Central memory CD8-positive, alpha-beta T cell (primary cell): Measurements from ENCODE around the gene MED12L.

Experiments used
- ATAC-seq: fragments of 150-1000 bp; cut with Tn5 transposase; replicated peaks from 2 replicates; pipeline ENCODE4 v1.10.0; 2022; ENCODE audit warnings: mild to moderate bottlenecking, moderate FRiP score, moderate number of reproducible peaks; ENCODE audit not compliant: poor library complexity, severe bottlenecking; ENCODE audit errors: extremely low read depth
- DNase-seq, 2 donors: peaks; one replicate each; pipeline ENCODE4 v3.0.0; 2021; ENCODE audit warnings: low spot score in 2 of 2
- H3K27ac Mint-ChIP-seq: one replicate; pipeline ENCODE4 v1.8.0; 2022; ENCODE audit warnings: low read depth, mild to moderate bottlenecking, moderate library complexity, mixed read lengths
- H3K27me3 Mint-ChIP-seq: one replicate; pipeline ENCODE4 v1.8.0; 2022; ENCODE audit warnings: mixed read lengths
- H3K36me3 Mint-ChIP-seq: one replicate; pipeline ENCODE4 v1.8.0; 2022; ENCODE audit warnings: mild to moderate bottlenecking, moderate library complexity, mixed read lengths; ENCODE audit not compliant: insufficient read depth
- H3K4me1 Mint-ChIP-seq: one replicate; pipeline ENCODE4 v1.8.0; 2022; ENCODE audit warnings: mixed read lengths
- H3K4me3 Mint-ChIP-seq: one replicate; pipeline ENCODE4 v1.8.0; 2022; ENCODE audit warnings: mild to moderate bottlenecking, moderate library complexity, mixed read lengths
- H3K9me3 Mint-ChIP-seq: one replicate; pipeline ENCODE4 v1.8.0; 2022; ENCODE audit warnings: mixed read lengths

Gene MED12L

DNA sequence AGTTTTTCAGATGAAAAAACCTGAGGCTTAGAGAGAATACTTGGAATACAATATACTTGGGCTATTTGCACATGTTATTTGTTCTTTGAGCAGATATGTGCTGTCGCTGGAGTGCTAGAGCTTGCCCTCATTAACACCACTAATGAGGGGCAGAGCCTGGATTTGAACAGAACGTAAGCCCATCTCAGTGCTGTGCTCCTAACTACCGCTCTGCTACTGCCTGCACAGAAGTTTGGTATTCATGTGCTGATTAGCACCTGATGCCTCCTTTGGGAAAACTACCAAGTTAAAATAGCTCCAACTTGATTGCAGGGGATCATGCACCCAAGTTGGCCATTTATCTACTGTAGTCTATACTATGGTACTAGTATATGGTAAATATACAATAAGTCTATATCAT is 227.5 kb downstream of the MED12L start:
- ATAC-seq (no peak), DNase-seq (no peak)
- no peak overlapping the region for H3K4me3 Mint-ChIP-seq
- H3K4me1 Mint-ChIP-seq, result no peaks in the 10 kb centered on the region
- no peaks in the 10 kb centered on the region for H3K27me3 Mint-ChIP-seq
- no peaks in the 10 kb centered on the region for H3K36me3 Mint-ChIP-seq
- no peaks in the 10 kb centered on the region for H3K9me3 Mint-ChIP-seq
- H3K27ac Mint-ChIP-seq, result no peak overlapping the region

DNA sequence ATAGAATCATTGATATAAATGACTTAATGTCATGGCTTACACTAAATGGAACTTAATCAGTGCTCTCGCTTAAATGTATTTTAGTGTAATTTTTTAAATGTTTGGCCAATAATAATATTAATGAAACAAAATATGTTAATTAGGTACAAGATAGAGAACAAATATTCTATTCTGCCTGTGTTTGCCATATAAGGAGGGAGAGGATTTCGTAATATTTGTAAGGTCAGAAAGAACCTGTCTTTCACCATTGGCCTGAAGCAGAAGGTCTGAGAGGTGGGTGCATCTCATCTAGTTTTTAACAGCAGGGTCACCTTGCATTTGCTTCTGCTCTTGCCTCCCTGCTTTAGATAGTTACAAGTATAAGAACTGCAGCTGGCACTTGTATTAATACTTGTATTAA is 228.7 kb downstream of the MED12L start:
- no peak for DNase-seq
- Mint-ChIP-seq H3K27ac (no peak overlapping the region), H3K9me3 (no peaks in the 10 kb centered on the region), H3K4me1 (no peaks in the 10 kb centered on the region), H3K4me3 (no peak overlapping the region), H3K27me3 (no peaks in the 10 kb centered on the region), H3K36me3 (no peaks in the 10 kb centered on the region)
- no peak for ATAC-seq

DNA sequence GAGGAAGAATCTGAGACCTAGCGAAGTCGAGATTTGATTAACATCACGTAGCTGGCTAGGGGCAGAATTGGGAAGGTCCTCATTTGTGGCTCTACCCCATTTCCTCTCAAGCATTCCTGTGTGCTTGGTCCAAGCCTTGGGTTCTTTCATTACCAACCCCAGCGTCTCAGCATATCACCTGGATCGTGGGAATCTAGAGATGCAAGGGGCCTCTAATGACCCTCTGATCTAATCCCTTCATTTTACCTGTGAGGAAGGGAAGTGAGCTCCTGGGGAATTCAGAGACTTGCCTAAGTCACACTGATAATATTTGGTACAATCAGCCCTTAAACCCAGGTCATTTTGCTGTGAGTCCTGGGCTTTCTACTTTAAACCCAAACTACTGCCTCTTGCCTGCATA is 229.1 kb downstream of the MED12L start:
- H3K36me3 Mint-ChIP-seq, result no peaks in the 10 kb centered on the region
- no peak overlapping the region for H3K4me3 Mint-ChIP-seq
- H3K27ac Mint-ChIP-seq, result no peak overlapping the region
- DNase-seq (no peak), ATAC-seq (no peak)
- H3K27me3 Mint-ChIP-seq, result no peaks in the 10 kb centered on the region
- no peaks in the 10 kb centered on the region for H3K4me1 Mint-ChIP-seq
- no peaks in the 10 kb centered on the region for H3K9me3 Mint-ChIP-seq

DNA sequence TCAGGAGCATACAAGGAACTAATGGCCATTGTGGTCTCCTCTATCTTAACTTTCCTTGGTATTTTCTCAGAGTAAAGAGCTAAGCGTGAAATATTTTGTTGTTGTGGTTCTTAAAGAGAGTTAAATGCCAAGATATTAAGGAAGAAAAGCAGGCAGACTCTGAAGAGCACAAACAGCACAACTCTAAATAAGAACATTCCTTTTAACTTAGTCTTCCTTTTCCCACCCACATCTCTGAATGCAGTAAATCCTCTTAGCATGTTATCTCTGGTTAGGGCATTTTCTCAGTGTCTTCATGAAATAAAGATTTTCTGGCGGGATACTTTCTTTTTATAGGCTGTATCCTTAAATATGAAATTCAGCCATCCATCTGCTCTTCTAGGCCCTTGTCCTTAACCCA is 229.7 kb downstream of the MED12L start:
- no peaks in the 10 kb centered on the region for H3K36me3 Mint-ChIP-seq
- H3K27ac Mint-ChIP-seq, result no peak overlapping the region
- ATAC-seq (no peak), DNase-seq (no peak)
- no peaks in the 10 kb centered on the region for H3K4me1 Mint-ChIP-seq
- peaks cover 2% of the 10 kb centered on the region for H3K27me3 Mint-ChIP-seq
- no peak overlapping the region for H3K4me3 Mint-ChIP-seq
- no peaks in the 10 kb centered on the region for H3K9me3 Mint-ChIP-seq

DNA sequence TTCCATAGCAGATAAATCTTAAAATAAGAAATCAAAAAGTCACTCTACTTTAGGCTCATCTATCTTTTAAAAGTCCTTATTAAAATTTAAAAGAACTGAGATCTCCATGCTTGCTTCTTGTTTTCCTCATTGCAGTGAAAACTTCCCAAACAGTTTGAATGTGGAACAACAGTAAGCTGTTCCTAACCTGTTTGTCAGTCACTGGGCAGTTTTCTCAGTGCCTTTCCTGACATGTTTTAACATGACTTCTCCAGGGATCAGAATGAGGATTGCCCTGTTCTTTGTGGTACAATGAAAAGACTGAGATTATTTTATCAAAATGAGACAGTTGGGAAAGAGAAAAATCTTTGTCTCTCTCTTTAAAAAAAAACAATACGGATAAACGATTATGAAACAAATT is 230.4 kb downstream of the MED12L start:
- ATAC-seq, result no peak
- Mint-ChIP-seq H3K4me3 (no peak overlapping the region), H3K9me3 (no peaks in the 10 kb centered on the region), H3K27me3 (peaks cover 9% of the 10 kb centered on the region), H3K4me1 (no peaks in the 10 kb centered on the region), H3K27ac (no peak overlapping the region), H3K36me3 (no peaks in the 10 kb centered on the region)
- no peak for DNase-seq

DNA sequence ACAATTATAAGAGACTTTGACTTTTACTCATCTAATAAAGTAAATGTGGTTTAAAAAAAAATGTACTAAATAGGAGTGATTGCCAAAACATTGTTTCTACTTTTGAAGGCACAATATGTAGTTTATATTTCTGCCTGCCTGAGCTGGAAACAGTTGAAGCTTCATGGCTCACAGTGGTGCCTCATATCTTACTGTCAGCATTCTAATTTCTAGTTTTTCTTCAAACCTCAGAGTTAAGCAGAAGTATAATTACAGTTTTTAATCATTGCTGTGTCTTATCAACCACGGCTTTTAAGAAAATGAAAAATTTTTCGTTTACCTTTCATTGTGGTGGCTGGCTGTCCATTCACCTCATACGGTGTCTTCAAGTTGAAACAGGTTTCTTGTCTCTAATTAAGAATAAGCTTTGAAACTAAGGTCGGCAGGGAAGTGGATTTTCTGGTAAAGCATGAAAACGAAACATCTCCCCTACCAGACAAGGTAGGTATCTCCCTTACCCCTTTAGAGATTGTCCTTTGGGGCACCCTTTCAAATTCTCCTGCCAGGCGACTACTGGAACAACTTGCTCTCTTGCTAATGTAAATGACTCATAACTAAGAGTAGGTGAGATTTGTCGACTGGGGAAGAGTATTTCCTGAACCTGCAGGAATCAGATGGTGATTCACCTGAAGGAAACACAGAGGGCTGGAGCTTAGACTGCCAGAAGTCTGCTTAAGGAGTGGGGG is 231.0 kb downstream of the MED12L start, which contains the start of gene GPR87:
Gene GPR87, minus strand, starts transcription at position 554 of the 725 bp plus-strand sequence. CDS start 16,720 bp downstream, outside the sequence.
- Mint-ChIP-seq H3K27me3 (peaks cover 15% of the 10 kb centered on the region), H3K4me3 (no peak within 1 kb of the TSS), H3K4me1 (no peaks in the 10 kb centered on the region), H3K9me3 (no peaks in the 10 kb centered on the region), H3K36me3 (no peaks in the 10 kb centered on the region), H3K27ac (no peak within 1 kb of the TSS)
- ATAC-seq (no peak), DNase-seq (no peak)

DNA sequence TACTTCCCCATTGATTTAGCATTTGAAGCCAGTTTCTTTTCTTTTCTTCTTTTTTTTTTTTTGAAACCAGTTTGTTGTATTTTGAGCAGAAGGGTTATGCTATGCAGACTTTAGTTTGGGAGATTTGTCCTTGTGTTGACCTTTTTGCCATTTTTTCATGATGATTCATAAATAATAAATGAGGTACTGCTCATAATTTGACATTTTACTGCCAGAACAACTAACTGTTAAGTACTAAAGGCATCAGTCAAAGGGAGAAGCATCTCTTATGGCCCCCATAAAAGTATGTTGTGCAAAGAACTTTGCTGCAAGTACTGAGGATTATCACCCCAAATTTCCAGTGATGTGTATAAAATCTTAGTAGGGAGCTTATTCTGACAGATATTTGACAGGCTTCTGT is 232.8 kb downstream of the MED12L start:
- DNase-seq (no peak), ATAC-seq (no peak)
- Mint-ChIP-seq H3K4me1 (no peaks in the 10 kb centered on the region), H3K9me3 (no peaks in the 10 kb centered on the region), H3K36me3 (no peaks in the 10 kb centered on the region), H3K27me3 (peaks cover 34% of the 10 kb centered on the region), H3K4me3 (no peak overlapping the region), H3K27ac (no peak overlapping the region)

DNA sequence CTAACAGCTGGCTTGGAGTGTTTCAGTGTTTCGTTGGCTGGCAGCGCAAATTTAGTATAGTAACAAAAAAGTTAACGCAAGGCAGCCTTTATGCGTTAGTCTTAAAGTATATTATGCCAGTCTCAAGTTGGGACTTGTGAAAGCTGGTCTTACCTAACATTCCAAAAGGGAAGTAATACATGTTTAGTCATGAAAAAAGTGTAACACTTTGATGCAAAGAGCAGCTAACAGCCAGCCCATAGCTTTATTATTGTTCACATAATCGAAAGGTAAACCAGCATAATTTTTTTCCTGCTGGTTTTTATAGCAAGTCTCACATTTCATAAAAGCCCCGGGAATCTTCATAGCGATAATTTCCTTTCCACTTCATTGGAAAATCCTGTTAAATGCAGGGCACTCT is 233.5 kb downstream of the MED12L start:
- DNase-seq, result no peak

DNA sequence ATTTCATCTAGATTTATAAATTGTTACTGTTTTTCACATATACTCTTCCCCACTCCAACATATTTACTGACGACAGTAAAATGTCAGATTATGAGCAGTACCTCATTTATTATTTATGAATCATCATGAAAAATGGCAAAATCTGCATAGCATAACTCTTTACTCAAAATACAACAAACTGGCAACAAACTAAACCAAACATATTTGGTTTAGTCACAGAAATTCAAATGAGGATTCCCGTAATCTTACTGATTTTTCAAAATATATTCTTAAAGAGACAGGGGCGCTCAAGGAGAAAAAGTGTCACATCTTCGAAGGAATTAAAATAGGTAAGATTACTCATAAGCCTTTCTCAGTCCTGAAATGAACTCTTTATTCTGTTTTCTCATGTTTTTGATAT is 234.2 kb downstream of the MED12L start:
- ATAC-seq (no peak), DNase-seq (no peak)
- no peak overlapping the region for H3K4me3 Mint-ChIP-seq

More for the DNA sequence above, 233.5 kb downstream of the MED12L start:
- H3K36me3 Mint-ChIP-seq, result no peaks in the 10 kb centered on the region
- H3K4me3 Mint-ChIP-seq, result no peak overlapping the region
- no peak for ATAC-seq
- no peak overlapping the region for H3K27ac Mint-ChIP-seq
- peaks cover 36% of the 10 kb centered on the region for H3K27me3 Mint-ChIP-seq
- H3K4me1 Mint-ChIP-seq, result no peaks in the 10 kb centered on the region
- H3K9me3 Mint-ChIP-seq, result no peaks in the 10 kb centered on the region

DNA sequence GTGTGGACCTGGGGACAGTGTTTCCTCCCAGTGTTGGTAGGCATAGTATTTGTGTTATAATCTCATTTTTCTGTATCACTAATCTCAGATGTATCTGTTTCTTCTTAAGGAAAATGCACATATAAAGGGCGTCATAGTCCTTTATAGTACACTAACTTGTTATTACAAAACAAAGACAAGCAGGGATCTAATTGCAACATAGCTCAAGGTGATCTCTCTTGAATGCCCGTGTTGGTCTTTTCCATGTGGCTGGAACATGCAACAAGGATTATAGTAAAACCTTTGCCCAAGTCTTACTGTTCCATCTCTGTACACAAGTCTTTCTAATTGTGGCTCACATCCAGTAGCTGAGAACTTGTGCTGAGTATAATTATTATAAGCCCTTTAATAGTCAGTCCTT is 234.7 kb downstream of the MED12L start:
- no peak overlapping the region for H3K27ac Mint-ChIP-seq
- ATAC-seq (no peak), DNase-seq (no peak)
- no peaks in the 10 kb centered on the region for H3K4me1 Mint-ChIP-seq
- H3K27me3 Mint-ChIP-seq, result peaks cover 36% of the 10 kb centered on the region
- H3K36me3 Mint-ChIP-seq, result no peaks in the 10 kb centered on the region
- no peaks in the 10 kb centered on the region for H3K9me3 Mint-ChIP-seq
- H3K4me3 Mint-ChIP-seq, result no peak overlapping the region

More for the DNA sequence above, 234.2 kb downstream of the MED12L start:
- H3K36me3 Mint-ChIP-seq, result no peaks in the 10 kb centered on the region
- no peak overlapping the region for H3K27ac Mint-ChIP-seq
- H3K27me3 Mint-ChIP-seq, result peaks cover 36% of the 10 kb centered on the region
- H3K9me3 Mint-ChIP-seq, result no peaks in the 10 kb centered on the region
- H3K4me1 Mint-ChIP-seq, result no peaks in the 10 kb centered on the region

DNA sequence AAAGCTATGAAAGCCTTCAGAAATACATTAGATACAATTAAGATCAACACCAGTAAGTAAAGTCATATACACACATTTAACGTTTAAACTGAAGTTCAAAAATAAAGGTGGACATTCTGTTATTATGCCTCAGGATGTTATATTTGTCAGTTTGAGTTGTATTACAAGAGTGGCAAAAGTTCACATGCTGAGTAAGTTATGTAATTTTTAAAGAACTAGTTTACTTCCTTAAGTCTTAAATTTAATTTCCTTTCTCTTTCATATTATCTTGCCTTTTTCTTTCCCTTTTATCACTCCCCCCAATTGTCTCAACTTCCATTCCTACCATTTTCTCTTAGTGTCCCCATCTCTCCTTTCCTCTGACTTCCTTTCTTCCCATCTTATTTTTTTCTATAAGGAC is 236.1 kb downstream of the MED12L start:
- no peak for DNase-seq
- Mint-ChIP-seq H3K4me3 (no peak overlapping the region), H3K36me3 (no peaks in the 10 kb centered on the region), H3K9me3 (no peaks in the 10 kb centered on the region), H3K27me3 (peaks cover 44% of the 10 kb centered on the region), H3K27ac (no peak overlapping the region), H3K4me1 (no peaks in the 10 kb centered on the region)
- ATAC-seq, result no peak

DNA sequence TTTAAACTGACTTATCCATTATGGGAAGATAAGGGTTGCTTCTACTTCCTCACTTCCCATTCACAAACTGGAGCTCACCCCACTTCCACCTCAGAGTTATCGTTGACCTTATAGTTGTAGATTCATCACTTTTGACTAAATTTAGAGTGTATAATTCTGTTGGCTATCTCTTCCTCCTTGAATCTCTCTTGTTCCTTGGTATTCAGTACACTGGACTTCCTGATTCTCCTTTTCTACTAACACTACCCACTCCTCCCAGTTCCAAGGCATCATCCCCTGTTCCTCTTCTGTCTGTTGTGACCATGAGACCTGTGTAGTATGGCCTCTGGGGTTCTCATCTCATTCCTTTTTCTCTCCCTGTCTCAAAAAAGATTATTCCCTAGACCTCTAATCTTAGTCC is 237.0 kb downstream of the MED12L start:
- no peaks in the 10 kb centered on the region for H3K4me1 Mint-ChIP-seq
- DNase-seq (no peak), ATAC-seq (no peak)
- H3K4me3 Mint-ChIP-seq, result no peak overlapping the region
- no peak overlapping the region for H3K27ac Mint-ChIP-seq
- H3K9me3 Mint-ChIP-seq, result no peaks in the 10 kb centered on the region
- peaks cover 47% of the 10 kb centered on the region for H3K27me3 Mint-ChIP-seq
- H3K36me3 Mint-ChIP-seq, result no peaks in the 10 kb centered on the region

DNA sequence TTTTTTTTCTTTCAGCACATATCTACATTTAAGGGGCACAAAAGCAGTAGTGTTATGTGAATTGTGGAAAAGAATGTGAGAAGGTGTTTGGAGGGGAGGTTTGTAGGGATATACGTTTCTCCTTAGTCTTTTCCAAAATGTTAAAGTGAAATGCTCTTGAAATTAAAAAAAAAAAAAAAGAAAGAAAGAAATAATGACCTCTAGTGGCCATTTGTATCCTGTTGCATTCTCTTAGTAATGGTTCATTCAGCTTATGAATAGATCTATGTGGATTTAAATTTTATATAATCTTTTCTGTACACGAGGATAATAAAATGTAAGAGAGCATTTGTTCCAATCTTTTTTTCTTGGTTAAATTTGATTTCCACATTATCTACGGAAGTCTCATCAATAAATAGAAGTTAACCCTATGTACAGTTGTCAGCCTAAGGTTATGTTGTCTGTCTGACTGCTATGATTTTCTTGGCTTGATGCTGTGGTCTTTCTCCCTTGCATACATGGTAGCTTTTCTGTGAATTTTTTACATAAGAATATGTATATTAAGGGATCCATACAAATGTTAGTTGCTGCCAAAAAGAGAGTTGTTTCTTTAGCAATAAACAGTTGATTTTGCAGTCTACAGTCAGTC is 242.2 kb downstream of the MED12L start:
- Mint-ChIP-seq H3K27ac (no peak overlapping the region), H3K36me3 (peaks cover 2% of the 10 kb centered on the region), H3K9me3 (no peaks in the 10 kb centered on the region), H3K4me1 (peaks cover 6% of the 10 kb centered on the region), H3K4me3 (no peak overlapping the region), H3K27me3 (peaks cover 36% of the 10 kb centered on the region)
- DNase-seq, result no peak
- no peak for ATAC-seq
